Omental fat pad (tissue), 4 donors: Measurements from ENCODE around the gene NUP205. TPM values are rescaled to one million over a fixed set of nuclear protein-coding genes. Genes with fewer than 3 reads are reported as not detected.
"Not testable (repeated sequence)": the region's sequence is repeated elsewhere in the genome, so short reads cannot be mapped to it uniquely, and the experiment has no call there.

Experiments used
- ATAC-seq: fragments of 150-250 bp; one replicate; pipeline ENCODE4 v1.9.1; 2016; ENCODE audit warnings: mild to moderate bottlenecking, moderate library complexity; ENCODE audit not compliant: low FRiP score
- DNase-seq: peaks from one replicate; pipeline ENCODE4 v3.0.0-alpha.2; 2019; ENCODE audit warnings: low spot score
- small RNA-seq: library from RNA; depleted of rRNA; stranded (forward); fragments of <200 nt; gene quantifications from one replicate; pipeline ENCODE3, GENCODE V24; 2016
- total RNA-seq, 4 donors: library from RNA; depleted of rRNA; stranded (reverse); fragments of >200 nt; gene quantifications; one replicate each; pipeline ENCODE4 v1.1.0, GENCODE V29; 2016
- TF ChIP-seq, protein P1 (sequence below), 3 donors: fragments of 450-650 bp; IDR thresholded peaks; one replicate each; pipeline ENCODE4 v1.5.1; 2016 to 2017; ENCODE audit warnings: antibody characterized with exemption in 3 of 3, mild to moderate bottlenecking in 3 of 3, moderate library complexity in 2 of 3

Gene NUP205
- total RNA-seq, 4 donors from 2014 or later, result 26.7 to 37.5 (median 30.7) TPM

GRCh38 chr7:135685306-135686084 lies 127.8 kb downstream of the NUP205 start:
- no peak for ATAC-seq
- TF ChIP-seq, protein P1, sequence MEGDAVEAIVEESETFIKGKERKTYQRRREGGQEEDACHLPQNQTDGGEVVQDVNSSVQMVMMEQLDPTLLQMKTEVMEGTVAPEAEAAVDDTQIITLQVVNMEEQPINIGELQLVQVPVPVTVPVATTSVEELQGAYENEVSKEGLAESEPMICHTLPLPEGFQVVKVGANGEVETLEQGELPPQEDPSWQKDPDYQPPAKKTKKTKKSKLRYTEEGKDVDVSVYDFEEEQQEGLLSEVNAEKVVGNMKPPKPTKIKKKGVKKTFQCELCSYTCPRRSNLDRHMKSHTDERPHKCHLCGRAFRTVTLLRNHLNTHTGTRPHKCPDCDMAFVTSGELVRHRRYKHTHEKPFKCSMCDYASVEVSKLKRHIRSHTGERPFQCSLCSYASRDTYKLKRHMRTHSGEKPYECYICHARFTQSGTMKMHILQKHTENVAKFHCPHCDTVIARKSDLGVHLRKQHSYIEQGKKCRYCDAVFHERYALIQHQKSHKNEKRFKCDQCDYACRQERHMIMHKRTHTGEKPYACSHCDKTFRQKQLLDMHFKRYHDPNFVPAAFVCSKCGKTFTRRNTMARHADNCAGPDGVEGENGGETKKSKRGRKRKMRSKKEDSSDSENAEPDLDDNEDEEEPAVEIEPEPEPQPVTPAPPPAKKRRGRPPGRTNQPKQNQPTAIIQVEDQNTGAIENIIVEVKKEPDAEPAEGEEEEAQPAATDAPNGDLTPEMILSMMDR (IDR thresholded peaks at IDR 0.05), result no peak
- DNase-seq, result no peak

GRCh38 chr7:135687466-135687865 lies 129.7 kb downstream of the NUP205 start:
- ATAC-seq (no peak), DNase-seq (no peak)
- TF ChIP-seq, protein P1 (IDR thresholded peaks at IDR 0.05), result no peak

GRCh38 chr7:135690566-135690965 lies 132.8 kb downstream of the NUP205 start:
- DNase-seq (no peak), ATAC-seq (no peak)
- TF ChIP-seq, protein P1 (IDR thresholded peaks at IDR 0.05), result no peak

GRCh38 chr7:135692055-135692454 lies 134.3 kb downstream of the NUP205 start:
- ATAC-seq (no peak), DNase-seq (no peak)
- TF ChIP-seq, protein P1 (IDR thresholded peaks at IDR 0.05), result no peak

DNA sequence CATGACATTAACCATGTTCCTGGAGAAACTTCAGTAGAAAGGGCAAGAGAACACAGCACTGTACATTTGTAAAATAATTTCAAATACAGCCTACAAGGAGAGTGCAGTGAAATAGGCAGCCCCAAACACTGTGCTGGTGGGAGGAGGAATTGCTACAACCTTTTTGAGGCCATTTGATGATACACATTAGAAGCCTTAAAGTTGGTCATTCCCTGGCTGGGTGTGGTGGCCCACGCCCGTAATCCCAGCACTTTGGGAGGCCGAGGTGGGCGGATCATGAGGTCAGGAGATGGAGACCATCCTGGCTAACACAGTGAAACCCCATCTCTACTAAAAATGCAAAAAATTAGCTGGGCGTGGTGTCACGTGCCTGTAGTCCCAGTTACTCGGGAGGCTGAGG lies 134.9 kb downstream of the NUP205 start:
- ATAC-seq, DNase-seq: not testable (repeated sequence)

DNA sequence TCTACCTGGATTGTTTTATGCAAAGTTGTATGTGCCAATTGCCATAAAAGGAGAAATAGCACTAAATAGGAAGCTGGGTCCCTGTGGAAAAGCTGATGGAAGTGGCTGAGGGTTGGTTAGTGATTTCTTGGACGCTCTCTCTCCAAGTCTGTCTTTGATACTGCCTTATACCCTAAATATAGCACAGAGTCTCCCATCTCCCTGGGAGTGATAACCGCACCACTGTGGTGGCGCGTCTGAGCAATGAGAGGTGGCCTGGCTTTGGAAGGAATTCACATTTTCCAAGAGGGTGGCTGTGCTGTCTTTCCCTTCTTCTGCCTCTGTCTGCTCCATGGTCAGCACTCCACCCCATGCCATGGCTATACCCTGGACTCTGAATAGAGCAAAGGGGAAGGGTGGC lies 135.8 kb downstream of the NUP205 start:
- TF ChIP-seq, protein P1 (IDR thresholded peaks at IDR 0.05), result no peak
- no peak for ATAC-seq
- no peak for DNase-seq

- no peak for ATAC-seq
- TF ChIP-seq, protein P1 (IDR thresholded peaks at IDR 0.05), result no peak
Measured at GRCh38 chr7:135697276-135698049, 139.7 kb downstream of the NUP205 start.

More at GRCh38 chr7:135697276-135698049, 139.7 kb downstream of the NUP205 start:
- DNase-seq, result no peak

Small RNAs within 50 kb of the gene (small RNA-seq; reads per million reads assigned to genes)
- not detected for gene RNU6-1154P

Other genes with a start within 250 kb of the NUP205 start
- 10 to 100 TPM; 19.8 to 21.8 (median 20.2) TPM for gene CNOT4, start 47.8 kb upstream of the NUP205 start, total RNA-seq
- gene STMP1, start 104.6 kb downstream of the NUP205 start, total RNA-seq, result 10 to 100 TPM in 3 of 4 donors, 1 to 10 TPM in 1; 9.4 to 26.8 (median 14.3) TPM
- 1 to 10 TPM in 1 of 4 donors, under 1 TPM in 2, not detected in 1; 0.09 to 1.4 (median 0.79) TPM for gene SLC13A4, start 170.3 kb downstream of the NUP205 start, total RNA-seq
- 10 to 100 TPM in 2 of 4 donors, 1 to 10 TPM in 2; 1.9 to 30.5 (median 9.8) TPM for gene FAM180A, start 190.9 kb downstream of the NUP205 start, total RNA-seq